A549 (cell line): ENCODE data around the gene SETD1B. TPM values are rescaled to one million over a fixed set of nuclear protein-coding genes. Genes with fewer than 3 reads are reported as not detected.

Source experiments
- ATAC-seq, 2 experiments: fragments of 200-7000 bp in 1 of 2; fragments of >200 bp in 1 of 2; cut with Nextera tagmentation in 1 of 2; cut with Tn5 transposase in 1 of 2; 3 replicates each; pipeline versions ENCODE4 v1.8.0 to v1.9.1; 2018 to 2020; ENCODE audit warnings: mild to moderate bottlenecking in 1 of 2, moderate library complexity in 1 of 2
- CTCF ChIA-PET: fragments of 300-600 bp; sonication (Branson Sonifier 250); formaldehyde crosslinking; extraction: SDS; loops from one replicate; lab custom pipeline; 2021; ENCODE audit warnings: antibody characterized with exemption, inconsistent platforms; lab: Yijun Ruan, JAX
- POLR2A ChIA-PET: fragments of 350-600 bp; formaldehyde crosslinking; extraction: SDS; loops from one replicate; lab custom pipeline; 2021; ENCODE audit warnings: antibody characterized with exemption, inconsistent platforms; lab: Yijun Ruan, JAX
- DNase-seq, 2 experiments: peaks; one replicate each; pipeline versions ENCODE4 v3.0.0 to v3.0.0-alpha.2; 2011 to 2016; ENCODE audit warnings: low read depth in 1 of 2, low spot score in 1 of 2
- FAIRE-seq: peaks from 2 replicates; lab custom pipeline; 2011; peaks lifted over from hg19 to GRCh38; lab: Jason Lieb, UNC
- H3K27ac ChIP-seq, 2 experiments: fragments of >200 bp; sonication (Bioruptor Twin); formaldehyde crosslinking; 3 replicates each; pipeline ENCODE4 v1.5.1; 2016 to 2017
- H3K4me1 ChIP-seq: fragments of >200 bp; sonication (Bioruptor Twin); formaldehyde crosslinking; 3 replicates; pipeline ENCODE4 v1.6.1; 2016
- H3K4me2 ChIP-seq: fragments of >200 bp; sonication (Bioruptor Twin); formaldehyde crosslinking; 3 replicates; pipeline ENCODE4 v1.6.1; 2016
- H3K4me3 ChIP-seq: fragments of >200 bp; sonication (Bioruptor Twin); formaldehyde crosslinking; 3 replicates; pipeline ENCODE4 v1.5.1; 2016
- H3K9me3 ChIP-seq: fragments of >200 bp; sonication (Bioruptor Twin); formaldehyde crosslinking; 3 replicates; pipeline ENCODE4 v1.6.1; 2016
- CEBPB ChIP-seq, 2 experiments: fragments of >200 bp in 1 of 2; sonication (Bioruptor Twin) in 1 of 2; formaldehyde crosslinking in 1 of 2; IDR thresholded peaks; 2 replicates each; pipeline ENCODE4 v1.6.1; 2012 to 2016
- CHD4 ChIP-seq: fragments of 200-600 bp; sonication (generic); IDR thresholded peaks from 2 replicates; pipeline ENCODE4 v1.6.1; 2016; ENCODE audit warnings: antibody characterized with exemption, mild to moderate bottlenecking, borderline replicate concordance
- EHMT2 ChIP-seq: fragments of 200-600 bp; sonication (generic); IDR thresholded peaks from 2 replicates; pipeline ENCODE4 v1.6.1; 2016; ENCODE audit warnings: antibody characterized with exemption, low read depth, mild to moderate bottlenecking, moderate library complexity
- EP300 ChIP-seq, 2 experiments: fragments of >200 bp; sonication (Bioruptor Twin); formaldehyde crosslinking; IDR thresholded peaks; 2 replicates in 1 of 2; 3 replicates in 1 of 2; pipeline ENCODE4 v1.6.1; 2016 to 2017
- ESRRA ChIP-seq: fragments of 150-350 bp; IDR thresholded peaks from 2 replicates; pipeline ENCODE4 v1.6.1; 2014; ENCODE audit warnings: mild to moderate bottlenecking, low read length, borderline replicate concordance
- FOSL2 ChIP-seq, 2 experiments: fragments of 450-650 bp in 1 of 2; fragments of >200 bp in 1 of 2; sonication (Bioruptor Twin) in 1 of 2; formaldehyde crosslinking; IDR thresholded peaks; 2 replicates each; pipeline versions ENCODE4 v1.5.0 to v1.6.1; 2016 to 2020; ENCODE audit warnings: mild to moderate bottlenecking in 1 of 2, moderate library complexity in 1 of 2
- FOXS1 ChIP-seq: fragments of 250-450 bp; sonication (Bioruptor Pico); IDR thresholded peaks from 2 replicates; pipeline ENCODE4 v1.5.0; 2020; ENCODE audit warnings: mild to moderate bottlenecking, moderate library complexity
- HDAC2 ChIP-seq: fragments of 200-600 bp; sonication (generic); IDR thresholded peaks from 2 replicates; pipeline ENCODE4 v1.6.1; 2016
- HOXA7 ChIP-seq: fragments of 250-450 bp; sonication (Bioruptor Pico); IDR thresholded peaks from 2 replicates; pipeline ENCODE4 v1.5.0; 2020; ENCODE audit warnings: mild to moderate bottlenecking, moderate library complexity
- HOXB13 ChIP-seq: fragments of 250-450 bp; sonication (Bioruptor Pico); IDR thresholded peaks from 2 replicates; pipeline ENCODE4 v1.5.0; 2020; ENCODE audit warnings: low read depth, mild to moderate bottlenecking, moderate library complexity
- JUN ChIP-seq, 2 experiments: fragments of >200 bp; sonication (Bioruptor Twin); formaldehyde crosslinking; IDR thresholded peaks; 2 replicates in 1 of 2; 3 replicates in 1 of 2; pipeline ENCODE4 v1.6.1; 2016 to 2017
- JUNB ChIP-seq: fragments of >200 bp; sonication (Bioruptor Twin); formaldehyde crosslinking; IDR thresholded peaks from 2 replicates; pipeline ENCODE4 v1.6.1; 2016
- MAFK ChIP-seq: fragments of 450-650 bp; IDR thresholded peaks from 2 replicates; pipeline ENCODE4 v1.6.1; 2014; ENCODE audit not compliant: partially characterized antibody
- MAZ ChIP-seq: fragments of 150-350 bp; IDR thresholded peaks from 2 replicates; pipeline ENCODE4 v1.6.1; 2014; ENCODE audit warnings: antibody characterized with exemption, low read depth, low read length, borderline replicate concordance
- MYC ChIP-seq: IDR thresholded peaks from 2 replicates; pipeline ENCODE4 v1.6.1; 2012; ENCODE audit warnings: mild to moderate bottlenecking, inconsistent platforms, low read length, improper control_type of control experiment, borderline replicate concordance
- POLR2AphosphoS2 ChIP-seq: conservative IDR thresholded peaks from 2 replicates; pipeline ENCODE4 v1.6.1; 2012; ENCODE audit warnings: low read length, improper control_type of control experiment, inconsistent platforms
- RARB ChIP-seq: fragments of 250-450 bp; sonication (Bioruptor Pico); IDR thresholded peaks from 2 replicates; pipeline ENCODE4 v1.8.0; 2021; ENCODE audit warnings: mild to moderate bottlenecking, moderate library complexity
- RCOR1 ChIP-seq: fragments of 150-350 bp; IDR thresholded peaks from 2 replicates; pipeline ENCODE4 v1.6.1; 2014; ENCODE audit warnings: antibody characterized with exemption, low read length, low read depth
- RFX5 ChIP-seq: fragments of 450-650 bp; IDR thresholded peaks from 2 replicates; pipeline ENCODE4 v1.7.1; 2014; ENCODE audit warnings: antibody characterized with exemption, mild to moderate bottlenecking, moderate library complexity
- RNF2 ChIP-seq: fragments of 200-600 bp; sonication (generic); IDR thresholded peaks from 2 replicates; pipeline ENCODE4 v1.6.1; 2016; ENCODE audit warnings: low read depth, mild to moderate bottlenecking, antibody characterized with exemption, moderate library complexity, borderline replicate concordance
- SREBF2 ChIP-seq: fragments of 450-650 bp; IDR thresholded peaks from 2 replicates; pipeline ENCODE4 v1.6.1; 2014; ENCODE audit warnings: mild to moderate bottlenecking, moderate library complexity
- TFCP2L1 ChIP-seq: fragments of 250-450 bp; sonication (Bioruptor Pico); IDR thresholded peaks from 2 replicates; pipeline ENCODE4 v1.5.0; 2021; ENCODE audit warnings: mild to moderate bottlenecking
- TP53 ChIP-seq: fragments of 250-450 bp; sonication (Bioruptor Pico); IDR thresholded peaks from 2 replicates; pipeline ENCODE4 v1.5.0; 2021; ENCODE audit warnings: mild to moderate bottlenecking, moderate library complexity
- ZC3H11A ChIP-seq: fragments of 450-650 bp; IDR thresholded peaks from 2 replicates; pipeline ENCODE4 v1.6.1; 2014; ENCODE audit warnings: antibody characterized with exemption, mild to moderate bottlenecking
- ZFP36 ChIP-seq: fragments of 450-650 bp; IDR thresholded peaks from 2 replicates; pipeline ENCODE4 v1.6.1; 2014; ENCODE audit warnings: borderline replicate concordance; ENCODE audit not compliant: partially characterized antibody
- ZSCAN20 ChIP-seq: fragments of 250-450 bp; sonication (Bioruptor Pico); IDR thresholded peaks from 2 replicates; pipeline ENCODE4 v1.8.0; 2022; ENCODE audit warnings: mild to moderate bottlenecking, moderate library complexity
- WGBS: methylation state at CpG from one replicate; pipeline ENCODE4 v1.1.6; 2017; ENCODE audit errors: missing lambda C conversion rate; 5-methylcytosine and 5-hydroxymethylcytosine counted together
- polyA plus RNA-seq, 4 experiments: library from polyadenylated mRNA; depleted of rRNA in 3 of 4; stranded (reverse); fragments of >200 nt; fragmentation: RNase III in 1 of 4; extraction: RNeasy Plus Mini Kit Qiagen cat#74134 plus additional on column Dnase treatment in 1 of 4; gene quantifications; 2 replicates in 3 of 4; 3 replicates in 1 of 4; pipeline ENCODE4 v1.2.3, GENCODE V29; 2011 to 2017
- TF ChIP-seq, protein P1 (sequence below): IDR thresholded peaks from 2 replicates; pipeline ENCODE4 v1.6.1; 2012
- TF ChIP-seq, protein P2 (sequence below): fragments of 150-350 bp; IDR thresholded peaks from 2 replicates; pipeline ENCODE4 v1.6.1; 2014; ENCODE audit warnings: low read depth, mild to moderate bottlenecking, low read length
- TF ChIP-seq, protein P3 (sequence below): fragments of 450-650 bp; IDR thresholded peaks from 2 replicates; pipeline ENCODE4 v1.6.1; 2014; ENCODE audit warnings: antibody characterized with exemption

The SETD1B gene
- polyA plus RNA-seq, 2 of the 4 experiments (the other 2 are of a cell fraction): 1.1 to 8.6 TPM

DNA sequence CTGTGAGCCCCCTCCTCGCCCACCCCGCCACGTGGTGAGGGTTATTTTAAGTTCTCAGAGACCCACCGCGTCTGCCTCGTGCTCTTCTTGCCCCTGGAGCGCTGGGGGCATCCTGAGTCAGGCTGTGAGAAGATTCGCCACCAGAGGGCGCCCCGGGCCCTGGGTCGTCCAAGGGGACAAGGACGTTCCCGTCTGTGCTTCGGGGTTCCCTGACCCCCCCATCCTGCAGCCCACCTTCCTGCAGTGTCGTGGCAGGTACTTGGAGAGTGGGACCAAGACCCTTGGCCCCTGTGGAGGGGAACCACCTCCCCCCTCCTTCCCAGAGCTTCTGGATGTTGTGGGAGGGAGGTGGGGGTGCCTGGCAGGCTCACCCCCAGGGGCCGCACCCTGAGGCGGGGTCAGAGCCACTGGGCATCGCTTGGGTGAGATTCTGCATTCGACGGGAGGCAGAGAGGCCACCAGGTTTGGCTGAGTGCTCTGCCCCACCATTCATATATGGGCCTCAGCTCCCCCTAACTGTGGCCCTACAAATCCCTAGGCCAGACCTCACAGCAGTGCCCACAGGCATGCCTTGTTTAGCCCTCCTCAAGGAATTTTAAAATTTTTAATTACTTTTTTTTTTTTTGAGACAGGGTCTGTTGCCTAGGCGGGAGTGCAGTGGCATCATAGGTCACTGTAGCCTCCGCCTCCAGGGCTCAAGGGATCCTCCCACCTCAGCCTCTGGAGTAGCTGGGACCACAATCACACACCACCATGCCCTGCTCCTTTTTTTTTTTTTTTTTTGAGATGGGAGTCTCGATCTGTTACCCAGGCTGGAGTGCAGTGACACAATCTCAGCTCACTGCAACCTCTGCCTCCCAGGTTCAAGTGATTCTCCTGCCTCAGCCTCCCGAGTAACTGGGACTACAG, 27.4 kb upstream of the SETD1B start (continued):
- TF ChIP-seq TFCP2L1 (CRISPR knock-in tag) (peak; percentile 20), RFX5 (no peak), POLR2AphosphoS2 (peak; percentile 88; the same call in 1 of the 2 replicates), MYC (0 out of 2 replicates have a peak, but pooled peaks have one; percentile 35), CHD4 (no peak), FOSL2 (IDR thresholded peaks at IDR 0.05) (no peak), FOSL2 (CRISPR knock-in tag; IDR thresholded peaks at IDR 0.05) (peak; percentile 45; the same call in 1 of the 2 replicates), EP300 (IDR thresholded peaks at IDR 0.05) (no peak), HOXB13 (CRISPR knock-in tag) (no peak), EHMT2 (no peak), RARB (CRISPR knock-in tag) (no peak; the same call in 1 of the 2 replicates), CEBPB (IDR thresholded peaks at IDR 0.05) (no peak), HDAC2 (no peak), MAFK (no peak), ZFP36 (no peak)
- TF ChIP-seq, protein P1, sequence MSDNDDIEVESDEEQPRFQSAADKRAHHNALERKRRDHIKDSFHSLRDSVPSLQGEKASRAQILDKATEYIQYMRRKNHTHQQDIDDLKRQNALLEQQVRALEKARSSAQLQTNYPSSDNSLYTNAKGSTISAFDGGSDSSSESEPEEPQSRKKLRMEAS: peak; percentile 72
- TF ChIP-seq, protein P2, sequence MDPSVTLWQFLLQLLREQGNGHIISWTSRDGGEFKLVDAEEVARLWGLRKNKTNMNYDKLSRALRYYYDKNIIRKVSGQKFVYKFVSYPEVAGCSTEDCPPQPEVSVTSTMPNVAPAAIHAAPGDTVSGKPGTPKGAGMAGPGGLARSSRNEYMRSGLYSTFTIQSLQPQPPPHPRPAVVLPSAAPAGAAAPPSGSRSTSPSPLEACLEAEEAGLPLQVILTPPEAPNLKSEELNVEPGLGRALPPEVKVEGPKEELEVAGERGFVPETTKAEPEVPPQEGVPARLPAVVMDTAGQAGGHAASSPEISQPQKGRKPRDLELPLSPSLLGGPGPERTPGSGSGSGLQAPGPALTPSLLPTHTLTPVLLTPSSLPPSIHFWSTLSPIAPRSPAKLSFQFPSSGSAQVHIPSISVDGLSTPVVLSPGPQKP: no peak

DNA sequence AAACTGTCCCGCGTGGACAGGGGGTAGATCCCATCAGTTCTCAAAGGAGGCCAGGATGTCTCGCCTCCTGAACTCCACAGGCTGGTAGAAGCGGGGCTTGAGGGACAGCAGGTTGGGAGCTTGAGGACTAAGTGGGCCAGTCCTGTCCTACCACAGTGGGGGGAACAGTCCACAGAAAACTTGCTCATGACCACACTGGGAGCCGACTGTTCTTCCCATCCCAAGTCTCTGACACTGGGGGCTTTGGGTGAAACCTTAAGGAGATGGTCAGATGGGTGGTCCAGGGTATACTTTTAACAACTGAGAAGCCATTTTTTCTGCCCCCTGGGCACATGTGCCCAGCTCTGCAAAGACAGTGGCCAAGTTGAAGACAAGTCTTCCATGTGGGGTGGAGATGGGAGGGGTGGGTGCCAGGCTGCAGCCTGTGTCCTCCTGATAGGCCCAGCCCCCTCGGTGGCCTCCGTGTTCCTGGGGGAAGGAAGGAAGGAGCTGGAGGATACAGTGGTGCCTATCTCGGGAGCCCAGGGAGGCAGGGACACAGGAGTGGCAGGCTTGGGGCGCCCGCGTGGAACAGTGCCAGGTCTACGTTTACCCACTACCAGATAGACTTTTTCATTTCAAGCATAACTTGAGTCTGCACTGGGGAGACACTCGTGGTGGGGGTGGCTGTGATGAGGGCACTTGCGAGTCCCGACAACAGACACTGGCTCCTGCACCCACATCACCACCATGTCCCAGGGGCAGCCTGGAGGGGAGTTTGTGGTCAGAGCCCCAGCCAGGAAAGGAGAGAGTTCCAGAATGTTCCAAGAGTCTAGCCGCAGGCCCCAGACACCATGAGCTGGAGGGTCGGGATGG, 25.0 kb upstream of the SETD1B start:
- TF ChIP-seq ESRRA (no peak), FOXS1 (no peak), HOXA7 (CRISPR knock-in tag) (no peak), RCOR1 (no peak), JUNB (no peak), TP53 (no peak), SREBF2 (no peak), ZSCAN20 (CRISPR knock-in tag) (no peak), TFCP2L1 (CRISPR knock-in tag) (no peak), RFX5 (no peak), ZC3H11A (no peak), JUN (IDR thresholded peaks at IDR 0.05) (no peak), MAZ (no peak), RNF2 (no peak), CEBPB (IDR thresholded peaks at IDR 0.05) (no peak)
- TF ChIP-seq, protein P2: no peak
- TF ChIP-seq, protein P3, sequence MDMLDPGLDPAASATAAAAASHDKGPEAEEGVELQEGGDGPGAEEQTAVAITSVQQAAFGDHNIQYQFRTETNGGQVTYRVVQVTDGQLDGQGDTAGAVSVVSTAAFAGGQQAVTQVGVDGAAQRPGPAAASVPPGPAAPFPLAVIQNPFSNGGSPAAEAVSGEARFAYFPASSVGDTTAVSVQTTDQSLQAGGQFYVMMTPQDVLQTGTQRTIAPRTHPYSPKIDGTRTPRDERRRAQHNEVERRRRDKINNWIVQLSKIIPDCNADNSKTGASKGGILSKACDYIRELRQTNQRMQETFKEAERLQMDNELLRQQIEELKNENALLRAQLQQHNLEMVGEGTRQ: no peak
- 85% methylated on average over 15 of the region's 17 CpGs for WGBS
- Histone ChIP-seq H3K4me2 (no peak overlapping the region), H3K4me3 (no peak overlapping the region), H3K9me3 (no peaks in the 10 kb centered on the region), H3K4me1 (peaks cover 59% of the 10 kb centered on the region), H3K27ac (peak overlapping the region in 1 of 2 experiments; percentile 59; a peak in 3 of 6 replicates)
- ChIA-PET POLR2A (interaction anchor here (0.9 kb wide), 1 partner anchor 15 kb away, joined by 3 read pairs; no protein-coding TSS in a partner anchor), CTCF (interaction anchor here (0.8 to 72.2 kb wide), 6 partner anchors 7 to 110 kb away, joined by 3 to 2657 read pairs (median 258); partner anchors contain the start of genes PSMD9, RHOF and SETD1B)
- ATAC-seq (no peak), DNase-seq (no peak), FAIRE-seq (no peak)
